ENCODE measurements around the gene PLCL1.

- TF ChIP-seq CTCF (IDR thresholded peaks at IDR 0.05), result no peak
- no peak for TF ChIP-seq POLR2A (IDR thresholded peaks at IDR 0.05)
These were observed 268.9 kb downstream of the PLCL1 start for GRCh38 chr2:198073253-198073652.
